Femur (tissue), 1 donor: ENCODE results near the gene BSPH1.
"Not testable (repeated sequence)": the region's sequence is repeated elsewhere in the genome, so short reads cannot be mapped to it uniquely, and the experiment has no call there.

ENCODE experiments used
- DNase-seq: peaks from one replicate; pipeline ENCODE4 v3.0.0-alpha.2; 2017

BSPH1 gene, protein sequence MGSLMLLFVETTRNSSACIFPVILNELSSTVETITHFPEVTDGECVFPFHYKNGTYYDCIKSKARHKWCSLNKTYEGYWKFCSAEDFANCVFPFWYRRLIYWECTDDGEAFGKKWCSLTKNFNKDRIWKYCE

GRCh38 chr19:47992070-47992469 is at the start of gene BSPH1:
TSS of gene BSPH1 (minus strand) at chr19:47992170. CDS start at chr19:47992081, 89 bp downstream.
- DNase-seq: no peak

DNA sequence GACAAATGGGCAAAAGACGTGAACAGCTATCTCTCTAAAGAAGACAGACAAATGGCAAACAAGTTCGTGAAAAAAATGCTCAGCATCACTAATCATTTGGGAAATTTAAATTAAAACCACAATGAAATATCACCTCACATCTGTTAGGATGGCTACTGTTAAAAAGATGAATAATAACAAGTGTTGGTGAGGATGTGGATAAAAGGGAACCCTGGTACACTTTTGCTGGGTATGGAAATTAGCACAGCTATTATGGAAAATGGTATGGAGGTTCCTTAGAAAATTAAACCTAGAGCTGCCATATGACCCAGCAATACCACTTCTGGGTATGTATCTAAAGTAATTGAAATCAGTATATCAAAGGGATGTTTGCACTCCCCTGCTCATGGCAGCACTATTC is 44.8 kb upstream of the BSPH1 start:
- DNase-seq: no peak

DNA sequence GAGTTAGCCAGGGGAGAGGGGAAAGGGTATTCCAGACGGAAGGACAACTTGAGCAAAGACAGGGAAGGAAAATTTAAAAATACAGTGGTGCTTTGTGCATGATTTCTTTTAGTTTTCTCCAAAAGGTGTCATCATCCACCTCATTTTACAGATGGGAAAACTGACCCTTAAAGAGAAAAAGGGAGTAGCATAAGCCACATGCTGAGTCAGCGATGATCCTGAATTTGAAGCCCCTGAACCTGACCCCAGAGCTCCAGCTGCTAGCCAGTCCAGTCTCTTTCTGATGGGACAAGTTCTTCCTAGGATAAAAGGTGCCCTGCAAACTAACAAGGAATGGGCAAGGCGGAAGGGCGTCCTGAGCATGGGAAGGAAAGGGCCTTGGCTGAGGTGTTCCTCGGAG is 41.6 kb upstream of the BSPH1 start:
- no peak for DNase-seq

- no peak for DNase-seq
These were observed 38.1 kb upstream of the BSPH1 start for GRCh38 chr19:48030073-48030472.

DNA sequence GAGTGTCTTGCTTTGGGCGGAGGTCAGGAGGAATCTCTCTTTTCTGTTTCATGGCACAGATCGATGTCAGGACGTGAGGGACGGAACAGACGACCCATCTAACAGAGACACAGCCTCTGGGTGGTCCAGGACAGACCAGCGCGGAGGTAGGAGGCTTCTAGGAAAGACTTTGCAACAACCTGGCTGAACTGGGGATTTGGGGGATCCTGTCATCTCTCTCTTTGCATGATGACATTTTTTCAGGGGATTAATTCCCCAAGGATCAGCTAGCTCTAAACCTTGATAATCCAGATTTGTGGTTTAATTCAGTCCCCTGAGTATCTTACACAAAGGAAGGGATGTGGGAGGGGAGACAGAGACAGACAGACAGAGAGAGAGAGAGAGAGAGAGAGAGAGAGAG is 37.5 kb upstream of the BSPH1 start:
- no peak for DNase-seq

DNA sequence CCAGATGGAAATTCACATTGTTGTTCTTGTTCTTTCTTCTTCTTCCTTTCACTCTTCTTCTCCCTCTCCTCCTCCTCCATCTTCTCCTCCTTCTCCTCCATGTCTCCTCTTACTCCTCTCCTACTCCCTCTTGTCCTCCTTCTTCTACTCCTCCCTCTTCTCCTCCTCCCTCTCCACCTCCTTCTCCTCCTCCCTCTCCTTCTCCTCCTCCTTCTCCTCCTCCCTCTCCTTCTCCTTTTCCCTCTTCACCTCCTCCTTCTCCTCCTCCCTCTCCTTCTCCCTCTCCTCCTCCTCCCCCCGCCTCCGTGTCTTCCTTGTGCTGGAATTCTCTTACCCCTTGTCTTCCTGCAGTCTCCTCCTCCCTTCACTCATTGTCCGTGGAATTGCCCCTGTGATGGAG is 33.5 kb upstream of the BSPH1 start:
- DNase-seq: no peak

- no peak for DNase-seq
These were observed 31.5 kb upstream of the BSPH1 start for GRCh38 chr19:48023518-48023917.

- DNase-seq: no peak
These were observed 31.0 kb upstream of the BSPH1 start for GRCh38 chr19:48023011-48023410.

DNA sequence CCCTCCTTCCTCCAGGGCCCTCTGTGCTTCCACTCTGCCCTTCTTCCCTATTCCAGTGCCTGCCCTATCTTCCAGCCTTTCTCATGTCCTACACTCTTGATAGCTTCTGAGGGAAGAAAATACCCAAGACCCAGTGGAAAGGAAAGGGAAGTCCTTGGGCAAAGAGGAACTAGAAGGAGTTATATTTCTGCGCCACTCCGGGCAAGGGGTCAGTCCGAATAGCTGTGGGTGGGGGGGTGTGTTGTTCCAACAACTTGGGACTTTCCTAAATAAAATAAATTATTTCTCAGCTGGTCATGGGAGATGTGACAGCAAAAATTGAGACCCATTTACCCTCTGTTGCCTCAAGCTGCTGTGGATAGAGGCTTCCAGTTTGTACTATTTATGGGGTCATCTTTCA is 28.7 kb upstream of the BSPH1 start:
- DNase-seq: no peak

DNA sequence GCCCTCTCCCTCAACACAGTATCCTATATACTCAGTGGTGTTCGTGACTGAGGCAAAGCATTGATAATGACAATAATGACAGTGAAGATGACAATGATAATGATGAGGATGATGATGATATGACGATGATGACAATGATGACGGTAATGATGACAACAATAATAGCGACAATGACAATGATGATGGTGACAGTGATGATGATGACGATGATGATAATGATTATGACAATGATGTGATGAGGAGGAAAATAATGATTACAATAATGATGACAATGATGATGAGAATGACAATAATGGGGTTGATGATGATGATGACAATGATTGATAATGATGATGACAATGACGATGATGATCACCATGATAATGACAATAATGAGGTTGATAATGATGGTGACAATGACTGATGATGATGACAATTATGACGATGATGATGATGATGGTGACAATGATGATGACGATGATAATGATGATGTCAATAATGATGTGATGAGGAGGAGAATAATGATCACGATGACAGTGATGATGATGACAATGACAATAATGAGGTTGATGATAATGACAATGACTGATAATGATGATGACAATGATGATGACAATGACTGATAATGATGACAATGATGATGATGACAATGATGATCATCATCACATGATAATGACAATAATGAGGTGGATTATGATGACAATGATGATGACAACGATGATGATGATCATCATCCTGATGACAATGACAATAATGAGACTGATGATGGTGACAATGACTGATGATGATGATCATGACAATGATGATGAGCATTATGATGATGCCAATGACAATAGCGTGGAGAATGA is 19.2 kb upstream of the BSPH1 start:
- DNase-seq: no peak

DNA sequence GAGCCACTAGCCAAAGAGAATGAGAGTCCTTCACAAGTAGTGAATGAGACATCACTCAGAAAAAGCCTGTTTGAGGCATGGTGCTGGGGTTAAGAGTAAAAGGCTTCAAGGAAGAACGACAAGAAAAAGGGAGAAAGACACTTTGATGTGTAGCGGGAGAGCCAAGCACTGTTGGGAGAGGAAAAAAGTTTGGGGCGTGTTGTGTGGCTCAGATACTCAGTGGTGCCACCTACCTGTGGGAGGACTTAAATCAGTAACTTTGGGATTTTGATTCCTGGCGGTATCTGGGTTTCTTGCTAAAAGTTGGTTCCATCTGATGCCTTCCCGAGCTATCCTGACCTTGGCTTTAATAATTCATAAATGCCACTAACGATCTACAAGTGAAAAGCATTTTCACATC is 14.8 kb upstream of the BSPH1 start:
- DNase-seq: no peak

GRCh38 chr19:48004236-48004635 is 12.3 kb upstream of the BSPH1 start:
- no peak for DNase-seq

DNA sequence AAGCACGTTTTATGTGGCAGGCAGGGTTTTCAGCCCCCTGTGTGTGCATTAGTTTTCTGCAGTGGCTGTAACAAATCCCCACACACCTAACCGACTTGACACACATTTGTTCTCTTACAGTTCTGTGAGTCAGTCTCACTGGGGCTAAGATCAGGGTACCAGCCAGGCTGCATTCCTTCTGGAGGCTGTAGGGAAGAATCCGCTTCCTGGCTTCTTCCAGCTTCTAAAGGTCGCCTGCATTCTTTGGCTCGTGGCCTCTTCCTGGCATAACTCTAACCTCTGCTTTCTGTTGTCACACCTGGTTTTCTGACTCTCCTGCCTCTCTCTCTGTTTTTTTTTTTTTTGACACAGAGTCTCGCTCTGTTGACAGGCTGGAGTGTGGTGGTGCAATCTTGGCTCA is 8.9 kb upstream of the BSPH1 start:
- no peak for DNase-seq

- DNase-seq: no peak
These were observed 6.8 kb upstream of the BSPH1 start for GRCh38 chr19:47998800-47999199.

- no peak for DNase-seq
These were observed 4.3 kb upstream of the BSPH1 start for GRCh38 chr19:47996230-47996727.

DNA sequence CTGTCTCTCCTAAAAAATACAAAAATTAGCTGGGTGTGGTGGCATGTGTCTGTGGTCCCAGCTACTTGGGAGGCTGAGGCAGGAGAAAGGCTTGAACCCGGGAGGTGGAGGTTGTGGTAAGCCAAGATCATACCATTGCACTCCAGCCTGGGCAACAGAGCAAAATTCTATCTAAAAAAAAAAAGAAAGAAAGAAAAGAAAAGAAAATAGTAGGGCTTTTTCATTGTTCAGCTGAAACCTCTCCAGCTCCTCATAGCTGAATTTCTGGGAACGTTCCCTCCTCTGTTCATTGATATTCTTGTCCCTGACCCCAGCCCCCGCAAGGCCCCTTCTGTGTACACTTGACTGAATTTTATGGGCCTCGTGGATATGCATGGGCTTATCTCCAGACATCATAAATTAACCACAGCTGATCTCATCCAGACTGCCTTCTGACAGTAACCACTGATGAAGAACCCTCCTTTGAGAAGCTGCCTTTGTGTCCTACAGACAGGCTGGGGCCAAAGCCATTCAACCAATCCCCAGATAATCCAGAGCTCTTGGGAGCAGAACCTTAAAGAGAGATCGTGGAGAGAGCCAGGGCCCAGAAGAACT is 2.3 kb upstream of the BSPH1 start, which contains the start of gene ELSPBP1:
Gene ELSPBP1, plus strand, starts transcription at position 424 of the 594 bp plus-strand sequence. CDS start 14,036 bp downstream, outside the sequence.
- DNase-seq: no peak

GRCh38 chr19:47991191-47991808 is 670 bp downstream of the BSPH1 start:
- DNase-seq: no peak

DNA sequence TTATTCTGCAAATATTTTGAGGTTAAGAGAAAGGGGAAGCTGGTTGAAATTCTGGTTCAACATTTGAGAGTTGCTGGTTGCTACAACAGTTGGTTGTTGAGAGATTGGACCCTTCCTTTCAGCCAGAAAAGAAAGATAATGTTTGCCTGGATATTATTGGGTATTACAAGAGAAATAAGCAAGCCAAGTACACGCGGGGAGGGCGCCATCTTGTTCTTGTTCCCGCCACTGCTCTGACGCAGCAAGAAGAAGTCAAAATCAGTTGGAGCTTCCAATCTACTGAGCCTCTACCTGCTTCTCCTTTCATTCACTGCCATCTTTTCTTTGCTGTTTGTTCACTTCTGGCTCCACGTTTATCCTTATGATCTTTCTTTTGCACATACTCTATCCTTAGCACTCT is 18.4 kb downstream of the BSPH1 start:
- DNase-seq: no peak

- not testable (repeated sequence) for DNase-seq
These were observed 36.0 kb downstream of the BSPH1 start for GRCh38 chr19:47955936-47956335.

- DNase-seq: not testable (repeated sequence)
These were observed 39.8 kb downstream of the BSPH1 start for GRCh38 chr19:47952132-47952531.

DNA sequence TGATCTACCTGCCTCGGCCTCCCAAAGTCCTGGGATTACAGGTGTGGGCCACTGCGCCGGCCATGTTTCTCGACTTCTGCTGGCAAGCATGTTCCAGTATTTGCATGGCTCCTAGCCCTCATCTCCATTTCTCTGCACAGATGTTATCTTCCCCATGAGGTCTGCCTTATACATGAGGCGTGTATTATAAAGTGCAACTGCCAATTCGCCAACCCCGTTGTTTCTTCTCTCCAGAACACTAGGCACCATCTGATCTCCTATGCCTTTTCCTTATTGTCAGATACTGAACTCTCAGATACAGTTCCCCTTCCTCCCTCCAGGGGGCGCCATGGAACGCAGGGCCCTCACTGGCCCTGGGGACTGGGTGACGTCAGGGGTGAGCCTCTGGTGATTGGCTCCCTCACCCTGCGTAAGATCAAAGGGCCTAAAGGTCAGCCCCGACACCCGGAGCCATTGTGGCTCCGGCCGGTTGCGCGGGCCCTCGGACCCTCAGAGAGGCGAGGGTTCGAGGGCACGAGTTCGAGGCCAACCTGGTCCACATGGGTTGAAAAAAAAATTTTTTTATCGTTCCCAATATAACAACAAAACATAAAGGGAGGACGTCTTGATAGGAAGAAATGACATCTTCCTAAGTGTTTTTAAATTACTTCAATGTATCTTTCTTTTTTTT is 42.0 kb downstream of the BSPH1 start:
- DNase-seq: not testable (repeated sequence)

DNA sequence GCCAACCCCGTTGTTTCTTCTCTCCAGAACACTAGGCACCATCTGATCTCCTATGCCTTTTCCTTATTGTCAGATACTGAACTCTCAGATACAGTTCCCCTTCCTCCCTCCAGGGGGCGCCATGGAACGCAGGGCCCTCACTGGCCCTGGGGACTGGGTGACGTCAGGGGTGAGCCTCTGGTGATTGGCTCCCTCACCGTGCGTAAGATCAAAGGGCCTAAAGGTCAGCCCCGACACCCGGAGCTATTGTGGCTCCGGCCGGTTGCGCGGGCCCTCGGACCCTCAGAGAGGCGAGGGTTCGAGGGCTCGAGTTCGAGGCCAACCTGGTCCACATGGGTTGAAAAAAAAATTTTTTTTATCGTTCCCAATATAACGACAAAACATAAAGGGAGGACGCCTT is 63.4 kb downstream of the BSPH1 start:
- DNase-seq: not testable (repeated sequence)

- DNase-seq: not testable (repeated sequence)
These were observed 71.9 kb downstream of the BSPH1 start for GRCh38 chr19:47920107-47920506.
